GM23248 (cell line): ENCODE data around the gene MYMX.

Source experiments
- EZH2 ChIP-seq: fragments of 200-600 bp; sonication (generic); IDR thresholded peaks from 2 replicates; pipeline ENCODE4 v1.6.1; 2018; ENCODE audit warnings: antibody characterized with exemption, mild to moderate bottlenecking; ENCODE audit not compliant: insufficient read depth, poor library complexity, severe bottlenecking
- EZH2phosphoT487 ChIP-seq: fragments of 200-600 bp; sonication (generic); IDR thresholded peaks from 2 replicates; pipeline ENCODE4 v1.6.1; 2018; ENCODE audit warnings: antibody characterized with exemption, moderate library complexity, mild to moderate bottlenecking, low read depth; ENCODE audit not compliant: insufficient read depth

- TF ChIP-seq EZH2, result no peak
- TF ChIP-seq EZH2phosphoT487, result no peak
These were observed 12.8 kb upstream of the MYMX start for GRCh38 chr6:44203955-44204354.
